ENCODE results near the gene SEC61B.

DNA sequence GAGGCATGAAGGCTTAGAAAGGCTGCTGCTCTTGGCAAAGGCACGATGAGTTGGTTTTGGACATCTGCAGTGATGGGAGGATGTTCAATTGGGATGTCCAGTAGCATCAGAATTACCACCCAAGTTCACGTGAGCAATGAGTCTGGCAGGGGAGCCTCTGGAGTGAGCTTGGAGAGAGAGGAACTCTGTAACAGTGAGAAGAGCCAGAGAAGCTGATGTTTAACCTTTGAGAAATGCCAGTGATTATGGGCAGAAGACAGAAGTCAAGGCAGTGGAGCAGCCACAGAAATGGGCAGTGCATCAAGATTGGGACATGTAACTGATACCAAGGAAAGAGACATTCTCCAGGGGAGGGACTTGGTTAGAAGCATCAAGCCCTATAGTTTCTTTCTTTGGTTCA lies 39.8 kb downstream of the SEC61B start:
- TF ChIP-seq, protein P1, sequence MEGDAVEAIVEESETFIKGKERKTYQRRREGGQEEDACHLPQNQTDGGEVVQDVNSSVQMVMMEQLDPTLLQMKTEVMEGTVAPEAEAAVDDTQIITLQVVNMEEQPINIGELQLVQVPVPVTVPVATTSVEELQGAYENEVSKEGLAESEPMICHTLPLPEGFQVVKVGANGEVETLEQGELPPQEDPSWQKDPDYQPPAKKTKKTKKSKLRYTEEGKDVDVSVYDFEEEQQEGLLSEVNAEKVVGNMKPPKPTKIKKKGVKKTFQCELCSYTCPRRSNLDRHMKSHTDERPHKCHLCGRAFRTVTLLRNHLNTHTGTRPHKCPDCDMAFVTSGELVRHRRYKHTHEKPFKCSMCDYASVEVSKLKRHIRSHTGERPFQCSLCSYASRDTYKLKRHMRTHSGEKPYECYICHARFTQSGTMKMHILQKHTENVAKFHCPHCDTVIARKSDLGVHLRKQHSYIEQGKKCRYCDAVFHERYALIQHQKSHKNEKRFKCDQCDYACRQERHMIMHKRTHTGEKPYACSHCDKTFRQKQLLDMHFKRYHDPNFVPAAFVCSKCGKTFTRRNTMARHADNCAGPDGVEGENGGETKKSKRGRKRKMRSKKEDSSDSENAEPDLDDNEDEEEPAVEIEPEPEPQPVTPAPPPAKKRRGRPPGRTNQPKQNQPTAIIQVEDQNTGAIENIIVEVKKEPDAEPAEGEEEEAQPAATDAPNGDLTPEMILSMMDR (IDR thresholded peaks at IDR 0.05; ENCODE audit: insufficient read depth, low read length), result no peak
- TF ChIP-seq GABPA (IDR thresholded peaks at IDR 0.05; ENCODE audit: low read depth) (no peak), POLR2AphosphoS5 (IDR thresholded peaks at IDR 0.05; ENCODE audit: low read depth) (no peak)
- TF ChIP-seq, protein P2, sequence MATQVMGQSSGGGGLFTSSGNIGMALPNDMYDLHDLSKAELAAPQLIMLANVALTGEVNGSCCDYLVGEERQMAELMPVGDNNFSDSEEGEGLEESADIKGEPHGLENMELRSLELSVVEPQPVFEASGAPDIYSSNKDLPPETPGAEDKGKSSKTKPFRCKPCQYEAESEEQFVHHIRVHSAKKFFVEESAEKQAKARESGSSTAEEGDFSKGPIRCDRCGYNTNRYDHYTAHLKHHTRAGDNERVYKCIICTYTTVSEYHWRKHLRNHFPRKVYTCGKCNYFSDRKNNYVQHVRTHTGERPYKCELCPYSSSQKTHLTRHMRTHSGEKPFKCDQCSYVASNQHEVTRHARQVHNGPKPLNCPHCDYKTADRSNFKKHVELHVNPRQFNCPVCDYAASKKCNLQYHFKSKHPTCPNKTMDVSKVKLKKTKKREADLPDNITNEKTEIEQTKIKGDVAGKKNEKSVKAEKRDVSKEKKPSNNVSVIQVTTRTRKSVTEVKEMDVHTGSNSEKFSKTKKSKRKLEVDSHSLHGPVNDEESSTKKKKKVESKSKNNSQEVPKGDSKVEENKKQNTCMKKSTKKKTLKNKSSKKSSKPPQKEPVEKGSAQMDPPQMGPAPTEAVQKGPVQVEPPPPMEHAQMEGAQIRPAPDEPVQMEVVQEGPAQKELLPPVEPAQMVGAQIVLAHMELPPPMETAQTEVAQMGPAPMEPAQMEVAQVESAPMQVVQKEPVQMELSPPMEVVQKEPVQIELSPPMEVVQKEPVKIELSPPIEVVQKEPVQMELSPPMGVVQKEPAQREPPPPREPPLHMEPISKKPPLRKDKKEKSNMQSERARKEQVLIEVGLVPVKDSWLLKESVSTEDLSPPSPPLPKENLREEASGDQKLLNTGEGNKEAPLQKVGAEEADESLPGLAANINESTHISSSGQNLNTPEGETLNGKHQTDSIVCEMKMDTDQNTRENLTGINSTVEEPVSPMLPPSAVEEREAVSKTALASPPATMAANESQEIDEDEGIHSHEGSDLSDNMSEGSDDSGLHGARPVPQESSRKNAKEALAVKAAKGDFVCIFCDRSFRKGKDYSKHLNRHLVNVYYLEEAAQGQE (IDR thresholded peaks at IDR 0.05; ENCODE audit: insufficient replicate concordance, low read depth), result no peak
